Activated T-helper 1 cell treated with anti-CD3 and anti-CD28 coated beads, Interleukin-2, amount 50 U/mL, for 16 hours (primary cell): ENCODE data around the gene NUDT12.

ENCODE experiments used
- DNase-seq, 2 donors: peaks; one replicate each; pipeline ENCODE4 v3.0.0-alpha.2; 2020; ENCODE audit warnings: low read depth in 1 of 2, low spot score in 1 of 2

The NUDT12 gene

GRCh38 chr5:103541569-103541968 is 21.0 kb downstream of the NUDT12 start:
- no peak for DNase-seq

GRCh38 chr5:103541114-103541513 is 21.5 kb downstream of the NUDT12 start:
- DNase-seq, result no peak

- no peak for DNase-seq
Observed at GRCh38 chr5:103539376-103540330, 22.9 kb downstream of the NUDT12 start.

GRCh38 chr5:103532086-103532734 is 30.4 kb downstream of the NUDT12 start:
- DNase-seq, result no peak

GRCh38 chr5:103526164-103526915 is 36.2 kb downstream of the NUDT12 start:
- no peak for DNase-seq

- DNase-seq, result no peak
Observed at GRCh38 chr5:103525361-103525760, 37.2 kb downstream of the NUDT12 start.

- no peak for DNase-seq
Observed at GRCh38 chr5:103523319-103523718, 39.3 kb downstream of the NUDT12 start.

- no peak for DNase-seq
Observed at GRCh38 chr5:103522586-103522985, 40.0 kb downstream of the NUDT12 start.

- DNase-seq, result no peak
Observed at GRCh38 chr5:103519550-103519949, 43.0 kb downstream of the NUDT12 start.

- DNase-seq, result no peak
Observed at GRCh38 chr5:103514371-103514770, 48.2 kb downstream of the NUDT12 start.

- no peak for DNase-seq
Observed at GRCh38 chr5:103513701-103514100, 48.9 kb downstream of the NUDT12 start.

- no peak for DNase-seq
Observed at GRCh38 chr5:103512500-103512899, 50.1 kb downstream of the NUDT12 start.

- DNase-seq, result no peak
Observed at GRCh38 chr5:103511554-103511885, 51.1 kb downstream of the NUDT12 start.

GRCh38 chr5:103510851-103511553 is 51.6 kb downstream of the NUDT12 start:
- no peak for DNase-seq

GRCh38 chr5:103505581-103506305 is 56.8 kb downstream of the NUDT12 start:
- DNase-seq, result no peak

GRCh38 chr5:103503066-103503465 is 59.5 kb downstream of the NUDT12 start:
- no peak for DNase-seq

GRCh38 chr5:103502662-103503061 is 59.9 kb downstream of the NUDT12 start:
- no peak for DNase-seq
